Large intestine (tissue), 3 donors: ENCODE measurements around the gene DLL4. TPM values are rescaled to one million over a fixed set of nuclear protein-coding genes. Genes with fewer than 3 reads are reported as not detected.

Experiments
- DNase-seq, 2 donors: peaks; one replicate each; pipeline versions ENCODE4 v3.0.0 to v3.0.0-alpha.2; 2013
- H3K27ac ChIP-seq: one replicate; pipeline ENCODE4 v1.5.1; 2013; ENCODE audit warnings: low read length
- H3K27me3 ChIP-seq: 2 replicates; pipeline ENCODE4 v1.6.1; 2013; ENCODE audit warnings: low read length; ENCODE audit not compliant: control insufficient read depth, insufficient read depth
- H3K36me3 ChIP-seq: 2 replicates; pipeline ENCODE4 v1.6.1; 2013; ENCODE audit warnings: low read length; ENCODE audit not compliant: control insufficient read depth, insufficient read depth
- H3K4me1 ChIP-seq: one replicate; pipeline ENCODE4 v1.6.1; 2013; ENCODE audit warnings: low read length; ENCODE audit not compliant: control insufficient read depth, insufficient read depth
- H3K4me3 ChIP-seq: one replicate; pipeline ENCODE4 v1.5.1; 2013; ENCODE audit warnings: low read length
- H3K9me3 ChIP-seq: one replicate; pipeline ENCODE4 v1.6.1; 2013; ENCODE audit warnings: mild to moderate bottlenecking, low read depth, low read length, moderate library complexity; ENCODE audit not compliant: control insufficient read depth
- WGBS: methylation state at CpG from one replicate; pipeline ENCODE4 v1.1.5; 2013; ENCODE audit warnings: low lambda C conversion rate; ENCODE audit not compliant: insufficient coverage; 5-methylcytosine and 5-hydroxymethylcytosine counted together
- polyA plus RNA-seq: library from polyadenylated mRNA; unstranded; fragments of 120-200 nt; gene quantifications from one replicate; pipeline ENCODE4 v1.2.1, GENCODE V29; 2013

Gene DLL4
- polyA plus RNA-seq, 1 donor, result 12.3 TPM

DNA sequence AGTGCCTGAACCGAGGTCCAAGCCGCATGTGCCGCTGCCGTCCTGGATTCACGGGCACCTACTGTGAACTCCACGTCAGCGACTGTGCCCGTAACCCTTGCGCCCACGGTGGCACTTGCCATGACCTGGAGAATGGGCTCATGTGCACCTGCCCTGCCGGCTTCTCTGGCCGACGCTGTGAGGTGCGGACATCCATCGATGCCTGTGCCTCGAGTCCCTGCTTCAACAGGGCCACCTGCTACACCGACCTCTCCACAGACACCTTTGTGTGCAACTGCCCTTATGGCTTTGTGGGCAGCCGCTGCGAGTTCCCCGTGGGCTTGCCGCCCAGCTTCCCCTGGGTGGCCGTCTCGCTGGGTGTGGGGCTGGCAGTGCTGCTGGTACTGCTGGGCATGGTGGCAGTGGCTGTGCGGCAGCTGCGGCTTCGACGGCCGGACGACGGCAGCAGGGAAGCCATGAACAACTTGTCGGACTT is 7.1 kb downstream of the DLL4 start:
- Histone ChIP-seq H3K27me3 (no peaks in the 10 kb centered on the region), H3K9me3 (peaks cover 2% of the 10 kb centered on the region), H3K4me1 (peaks cover 44% of the 10 kb centered on the region), H3K4me3 (no peak overlapping the region), H3K36me3 (peaks cover 35% of the 10 kb centered on the region), H3K27ac (no peak overlapping the region)
- DNase-seq, result no peak
- no CpG with 5 or more reads among the region's 31 CpGs for WGBS

DNA sequence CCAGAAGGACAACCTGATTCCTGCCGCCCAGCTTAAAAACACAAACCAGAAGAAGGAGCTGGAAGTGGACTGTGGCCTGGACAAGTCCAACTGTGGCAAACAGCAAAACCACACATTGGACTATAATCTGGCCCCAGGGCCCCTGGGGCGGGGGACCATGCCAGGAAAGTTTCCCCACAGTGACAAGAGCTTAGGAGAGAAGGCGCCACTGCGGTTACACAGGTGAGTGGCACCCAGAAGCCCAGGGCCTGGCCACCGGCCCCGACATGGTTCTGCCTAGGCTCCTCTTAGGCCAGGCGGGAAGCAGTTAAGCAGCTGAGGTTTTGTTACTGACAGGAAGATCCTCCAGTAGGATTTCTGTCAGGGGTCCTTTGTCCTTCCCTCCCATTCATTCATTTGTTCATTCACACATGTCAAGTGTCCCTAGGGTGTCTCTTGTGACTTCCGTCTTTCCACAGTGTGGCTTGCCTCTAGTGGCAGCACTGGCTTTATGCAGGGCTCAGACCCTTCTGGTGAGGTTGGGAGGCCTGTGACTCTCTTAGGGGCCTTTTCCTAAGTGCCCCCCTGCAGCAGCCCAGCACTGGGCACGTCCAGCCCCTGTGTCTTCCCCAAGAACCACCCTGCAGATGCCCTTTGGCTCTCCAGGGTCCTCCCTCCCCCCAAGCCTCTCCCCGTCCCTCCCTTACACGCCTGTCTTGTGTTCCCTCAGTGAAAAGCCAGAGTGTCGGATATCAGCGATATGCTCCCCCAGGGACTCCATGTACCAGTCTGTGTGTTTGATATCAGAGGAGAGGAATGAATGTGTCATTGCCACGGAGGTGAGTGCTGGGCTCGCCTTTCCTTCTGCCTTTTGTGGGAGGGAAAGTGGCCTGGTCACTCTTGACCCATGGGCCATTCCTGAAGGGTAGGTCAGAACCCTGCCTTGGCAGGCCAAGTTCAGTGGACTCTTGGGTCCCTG is 7.8 kb downstream of the DLL4 start:
- WGBS, result no CpG with 5 or more reads among the region's 15 CpGs
- Histone ChIP-seq H3K4me1 (peaks cover 39% of the 10 kb centered on the region), H3K9me3 (peaks cover 2% of the 10 kb centered on the region), H3K27me3 (no peaks in the 10 kb centered on the region), H3K27ac (no peak overlapping the region), H3K36me3 (peaks cover 35% of the 10 kb centered on the region), H3K4me3 (no peak overlapping the region)
- no peak for DNase-seq

DNA sequence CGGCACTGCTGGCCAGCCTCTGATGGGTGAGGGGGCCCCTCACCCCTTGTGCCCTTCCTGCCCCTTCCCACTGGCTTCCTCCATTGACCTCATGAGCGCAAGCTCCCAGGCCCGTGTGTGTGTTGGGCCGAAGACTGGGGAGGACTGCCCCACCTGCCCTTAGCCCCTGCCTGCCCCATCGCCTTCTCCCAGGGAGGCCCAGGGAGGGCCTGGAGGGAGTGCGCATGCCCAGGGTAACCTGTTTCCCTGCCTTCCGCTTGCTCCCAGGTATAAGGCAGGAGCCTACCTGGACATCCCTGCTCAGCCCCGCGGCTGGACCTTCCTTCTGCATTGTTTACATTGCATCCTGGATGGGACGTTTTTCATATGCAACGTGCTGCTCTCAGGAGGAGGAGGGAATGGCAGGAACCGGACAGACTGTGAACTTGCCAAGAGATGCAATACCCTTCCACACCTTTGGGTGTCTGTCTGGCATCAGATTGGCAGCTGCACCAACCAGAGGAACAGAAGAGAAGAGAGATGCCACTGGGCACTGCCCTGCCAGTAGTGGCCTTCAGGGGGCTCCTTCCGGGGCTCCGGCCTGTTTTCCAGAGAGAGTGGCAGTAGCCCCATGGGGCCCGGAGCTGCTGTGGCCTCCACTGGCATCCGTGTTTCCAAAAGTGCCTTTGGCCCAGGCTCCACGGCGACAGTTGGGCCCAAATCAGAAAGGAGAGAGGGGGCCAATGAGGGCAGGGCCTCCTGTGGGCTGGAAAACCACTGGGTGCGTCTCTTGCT is 8.8 kb downstream of the DLL4 start:
- Histone ChIP-seq H3K4me3 (no peak overlapping the region), H3K27me3 (no peaks in the 10 kb centered on the region), H3K27ac (no peak overlapping the region), H3K4me1 (peaks cover 42% of the 10 kb centered on the region), H3K9me3 (peaks cover 2% of the 10 kb centered on the region), H3K36me3 (peaks cover 35% of the 10 kb centered on the region)
- DNase-seq, result no peak
- WGBS, result no CpG with 5 or more reads among the region's 19 CpGs

DNA sequence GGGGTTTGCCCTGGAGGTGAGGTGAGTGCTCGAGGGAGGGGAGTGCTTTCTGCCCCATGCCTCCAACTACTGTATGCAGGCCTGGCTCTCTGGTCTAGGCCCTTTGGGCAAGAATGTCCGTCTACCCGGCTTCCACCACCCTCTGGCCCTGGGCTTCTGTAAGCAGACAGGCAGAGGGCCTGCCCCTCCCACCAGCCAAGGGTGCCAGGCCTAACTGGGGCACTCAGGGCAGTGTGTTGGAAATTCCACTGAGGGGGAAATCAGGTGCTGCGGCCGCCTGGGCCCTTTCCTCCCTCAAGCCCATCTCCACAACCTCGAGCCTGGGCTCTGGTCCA is 9.4 kb downstream of the DLL4 start:
- H3K36me3 ChIP-seq, result peaks cover 35% of the 10 kb centered on the region
- H3K27me3 ChIP-seq, result no peaks in the 10 kb centered on the region
- H3K9me3 ChIP-seq, result peaks cover 2% of the 10 kb centered on the region
- DNase-seq, result no peak
- WGBS, result no CpG with 5 or more reads among the region's 6 CpGs
- no peak overlapping the region for H3K4me3 ChIP-seq
- H3K27ac ChIP-seq, result no peak overlapping the region
- peaks cover 37% of the 10 kb centered on the region for H3K4me1 ChIP-seq

DNA sequence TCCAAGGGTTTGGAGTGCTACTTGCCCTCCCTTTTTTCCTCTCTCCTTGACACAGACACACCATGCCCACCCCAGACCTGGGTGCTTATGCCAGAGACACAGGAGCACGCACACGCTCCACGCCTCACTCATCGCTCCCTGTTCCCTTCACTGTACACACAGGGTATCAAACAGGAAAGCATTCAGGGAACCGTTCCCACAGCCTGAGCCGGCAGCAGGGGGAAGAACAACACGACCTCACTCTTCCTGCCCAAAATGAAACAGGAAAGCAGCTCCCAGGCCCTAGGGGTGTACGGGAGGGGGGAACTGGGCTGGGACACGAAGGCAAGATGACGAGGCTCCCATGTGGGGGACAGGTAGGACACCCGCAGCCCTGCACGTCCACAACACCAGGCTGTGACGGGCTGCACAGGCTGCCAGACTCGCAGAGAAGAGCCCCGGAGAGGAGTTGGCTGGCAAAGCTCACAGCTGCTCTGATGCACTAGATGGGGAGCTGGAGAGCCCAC is 11.2 kb downstream of the DLL4 start:
- no CpG with 5 or more reads among the region's 15 CpGs for WGBS
- H3K4me1 ChIP-seq, result peaks cover 22% of the 10 kb centered on the region
- no peak for DNase-seq
- H3K4me3 ChIP-seq, result no peak overlapping the region
- peaks cover 2% of the 10 kb centered on the region for H3K9me3 ChIP-seq
- peak overlapping the region; percentile 82 for H3K27ac ChIP-seq
- H3K27me3 ChIP-seq, result no peaks in the 10 kb centered on the region
- peaks cover 25% of the 10 kb centered on the region for H3K36me3 ChIP-seq

DNA sequence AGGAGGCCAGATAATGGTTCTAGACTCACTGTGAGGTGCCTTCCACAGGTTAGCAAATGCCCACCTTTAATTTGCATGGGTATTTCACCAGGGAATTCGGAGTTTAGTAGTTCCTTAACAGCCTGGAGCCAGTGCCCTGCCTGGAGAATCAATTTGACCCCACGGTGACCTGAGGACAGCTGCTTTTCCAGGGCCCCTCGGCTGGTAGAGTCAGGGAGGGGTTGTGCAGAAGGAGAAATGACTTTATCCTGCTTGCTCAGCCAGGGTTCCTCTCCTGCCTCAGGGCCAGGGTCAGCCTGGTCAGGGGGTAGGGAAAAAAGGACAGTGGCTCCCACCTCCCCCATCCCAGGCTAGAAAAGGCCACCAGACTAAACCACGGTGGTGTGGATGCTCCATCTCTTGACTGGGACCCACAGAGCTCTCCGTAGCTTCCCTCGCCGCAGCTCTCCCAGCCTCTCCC is 12.0 kb downstream of the DLL4 start:
- Histone ChIP-seq H3K27ac (peak overlapping the region; percentile 82), H3K4me1 (peaks cover 22% of the 10 kb centered on the region), H3K4me3 (peak overlapping the region; percentile 37), H3K36me3 (peaks cover 19% of the 10 kb centered on the region), H3K27me3 (no peaks in the 10 kb centered on the region), H3K9me3 (peaks cover 2% of the 10 kb centered on the region)
- WGBS, result no CpG with 5 or more reads among the region's 7 CpGs
- no peak for DNase-seq

DNA sequence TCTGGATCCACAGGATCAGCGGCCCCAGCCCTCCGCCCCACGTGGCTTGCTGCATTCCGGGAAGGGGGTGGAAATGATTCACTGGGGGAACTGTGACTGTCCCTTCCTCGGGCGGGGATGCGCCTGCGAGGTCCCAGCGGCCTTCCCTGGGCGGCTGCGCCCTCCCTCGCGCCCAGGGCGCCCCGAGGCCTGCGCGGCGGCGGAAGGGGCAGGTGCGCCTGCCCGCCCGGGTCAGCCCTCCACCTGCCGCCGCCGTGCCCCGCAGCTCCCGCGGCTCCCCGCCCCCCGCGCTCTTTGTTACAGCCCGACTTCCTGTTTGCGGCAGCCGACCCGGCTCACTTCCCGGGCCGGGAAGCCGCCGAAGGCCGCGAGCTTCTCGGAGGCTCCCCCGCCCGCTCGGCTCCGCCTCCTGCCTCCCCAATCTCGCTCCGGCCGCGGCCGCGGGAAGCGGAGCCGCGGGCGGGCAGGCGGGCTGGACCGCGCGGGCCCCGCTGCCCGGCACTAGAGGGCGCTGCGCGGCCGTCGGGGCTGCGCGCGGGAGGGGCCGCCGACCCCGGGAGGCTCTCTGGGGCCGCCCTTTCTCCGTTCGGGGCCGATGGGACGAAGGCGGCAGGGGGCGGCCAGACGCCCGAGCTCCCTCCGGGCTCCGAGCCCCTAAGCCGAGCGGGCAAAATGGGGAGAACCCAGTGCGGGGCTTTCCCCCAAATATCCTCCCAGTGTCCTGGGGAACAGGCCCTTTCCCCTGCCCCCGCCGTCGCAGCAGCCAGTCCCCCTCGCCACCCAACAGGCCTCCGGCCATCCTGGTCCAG is 12.6 kb downstream of the DLL4 start:
- no CpG with 5 or more reads among the region's 92 CpGs for WGBS
- H3K36me3 ChIP-seq, result peaks cover 13% of the 10 kb centered on the region
- no peaks in the 10 kb centered on the region for H3K9me3 ChIP-seq
- DNase-seq, result peak; percentile 69 to 89
- peak overlapping the region; percentile 67 for H3K4me3 ChIP-seq
- H3K27me3 ChIP-seq, result no peaks in the 10 kb centered on the region
- peak overlapping the region; percentile 82 for H3K27ac ChIP-seq
- H3K4me1 ChIP-seq, result peaks cover 22% of the 10 kb centered on the region

DNA sequence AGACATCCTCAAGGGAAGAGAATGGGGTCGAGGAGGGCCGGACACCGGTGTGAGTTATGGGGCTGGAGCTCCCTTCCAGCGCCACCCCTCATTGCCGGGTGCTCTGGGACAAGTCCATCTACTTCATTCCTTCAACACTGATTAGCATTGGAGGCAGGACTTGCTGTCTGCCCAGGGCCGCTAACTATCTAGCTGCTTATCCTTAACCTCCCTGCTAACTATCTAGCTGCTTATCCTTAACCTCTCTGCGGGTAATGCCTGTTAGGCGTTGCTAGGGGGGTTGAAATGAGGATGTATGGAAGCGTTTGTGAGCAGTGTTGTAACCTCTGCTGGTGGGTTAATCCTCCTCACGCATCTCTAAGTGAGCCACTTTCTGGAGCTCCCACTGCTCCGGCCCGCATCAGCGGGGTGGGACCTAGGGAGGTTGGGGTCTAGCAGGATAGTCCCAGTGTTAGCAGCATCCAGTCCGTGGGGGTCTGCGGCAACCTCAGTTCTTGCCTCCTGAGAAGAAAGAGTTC is 13.3 kb downstream of the DLL4 start:
- WGBS, result no CpG with 5 or more reads among the region's 15 CpGs
- Histone ChIP-seq H3K9me3 (no peaks in the 10 kb centered on the region), H3K27ac (peak overlapping the region; percentile 81), H3K4me3 (peak overlapping the region; percentile 67), H3K4me1 (peaks cover 22% of the 10 kb centered on the region), H3K36me3 (peaks cover 7% of the 10 kb centered on the region), H3K27me3 (no peaks in the 10 kb centered on the region)
- DNase-seq, result no peak

DNA sequence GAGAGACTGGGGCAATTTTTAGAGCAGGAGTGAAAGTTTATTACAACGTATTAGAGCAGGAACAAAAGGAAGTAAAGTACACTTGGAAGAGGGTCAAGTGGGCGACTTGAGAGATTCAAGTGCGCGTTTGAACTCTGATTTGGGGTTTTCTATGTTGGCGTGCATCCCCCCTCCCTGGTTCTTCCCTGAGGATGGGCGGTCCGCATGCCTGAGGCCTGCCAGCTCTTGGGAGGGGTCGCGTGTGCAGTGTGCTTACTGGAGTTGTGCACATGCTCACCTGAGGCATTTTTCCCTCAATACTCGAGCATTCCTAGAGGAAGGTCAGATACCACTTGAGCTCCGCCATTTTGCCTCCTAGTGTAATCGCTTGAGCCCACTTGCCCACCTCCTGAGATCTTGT is 13.7 kb downstream of the DLL4 start:
- H3K27ac ChIP-seq, result no peak overlapping the region
- no peaks in the 10 kb centered on the region for H3K27me3 ChIP-seq
- H3K36me3 ChIP-seq, result peaks cover 2% of the 10 kb centered on the region
- no peak for DNase-seq
- H3K4me1 ChIP-seq, result peaks cover 22% of the 10 kb centered on the region
- H3K9me3 ChIP-seq, result no peaks in the 10 kb centered on the region
- no peak overlapping the region for H3K4me3 ChIP-seq
- 40% methylated on average over 1 of the region's 12 CpGs for WGBS
